ENCODE data around the gene CDR2.

DNA sequence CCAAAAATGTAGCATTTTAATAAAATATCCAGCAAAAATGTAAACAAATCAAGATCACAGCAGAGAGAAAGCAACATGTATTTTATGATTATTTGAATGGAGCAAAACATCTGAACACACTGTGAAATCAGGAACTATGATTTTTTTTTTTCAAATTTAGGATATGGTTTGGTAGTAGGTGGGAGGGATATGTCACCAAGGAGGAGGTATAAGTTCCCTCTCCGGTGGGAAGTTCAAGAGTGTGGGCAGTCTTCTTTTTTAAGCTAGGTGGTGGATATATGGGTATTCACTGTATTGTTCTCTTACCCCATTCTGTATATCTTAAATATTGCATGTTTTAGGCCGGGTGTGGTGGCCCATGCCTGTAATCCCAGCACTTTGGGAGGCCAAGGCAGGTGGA, 10.2 kb downstream of the CDR2 start:
- TF ChIP-seq, protein P1, sequence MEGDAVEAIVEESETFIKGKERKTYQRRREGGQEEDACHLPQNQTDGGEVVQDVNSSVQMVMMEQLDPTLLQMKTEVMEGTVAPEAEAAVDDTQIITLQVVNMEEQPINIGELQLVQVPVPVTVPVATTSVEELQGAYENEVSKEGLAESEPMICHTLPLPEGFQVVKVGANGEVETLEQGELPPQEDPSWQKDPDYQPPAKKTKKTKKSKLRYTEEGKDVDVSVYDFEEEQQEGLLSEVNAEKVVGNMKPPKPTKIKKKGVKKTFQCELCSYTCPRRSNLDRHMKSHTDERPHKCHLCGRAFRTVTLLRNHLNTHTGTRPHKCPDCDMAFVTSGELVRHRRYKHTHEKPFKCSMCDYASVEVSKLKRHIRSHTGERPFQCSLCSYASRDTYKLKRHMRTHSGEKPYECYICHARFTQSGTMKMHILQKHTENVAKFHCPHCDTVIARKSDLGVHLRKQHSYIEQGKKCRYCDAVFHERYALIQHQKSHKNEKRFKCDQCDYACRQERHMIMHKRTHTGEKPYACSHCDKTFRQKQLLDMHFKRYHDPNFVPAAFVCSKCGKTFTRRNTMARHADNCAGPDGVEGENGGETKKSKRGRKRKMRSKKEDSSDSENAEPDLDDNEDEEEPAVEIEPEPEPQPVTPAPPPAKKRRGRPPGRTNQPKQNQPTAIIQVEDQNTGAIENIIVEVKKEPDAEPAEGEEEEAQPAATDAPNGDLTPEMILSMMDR (IDR thresholded peaks at IDR 0.05; ENCODE audit: low read length), result no peak
- no peak for TF ChIP-seq EZH2 (optimal IDR thresholded peaks at IDR 0.05; ENCODE audit: low read depth, low read length)

Data from MM.1S (cell line).